OCI-LY7 (cell line): ENCODE data around the gene CASK. TPM values are rescaled to one million over a fixed set of nuclear protein-coding genes. Genes with fewer than 3 reads are reported as not detected.

Experiments used
- BruUV-seq: library from RNA; stranded (reverse); fragments of 400-500 nt; replicated peaks from 2 replicates; lab custom pipeline; 2021; lab: Mats Ljungman, UMichigan
- CTCF ChIA-PET: fragments of 300-600 bp; sonication (Branson Sonifier 250); formaldehyde crosslinking; loops from one replicate; lab custom pipeline; 2022; ENCODE audit warnings: antibody characterized with exemption; ENCODE audit not compliant: unreplicated experiment; lab: Charles Lee
- POLR2A ChIA-PET: fragments of 300-600 bp; sonication (Branson Sonifier 250); formaldehyde crosslinking; loops from one replicate; lab custom pipeline; 2022; ENCODE audit warnings: antibody characterized with exemption; lab: Charles Lee
- DNase-seq: peaks from one replicate; pipeline ENCODE4 v3.0.0-alpha.2; 2015; ENCODE audit warnings: low spot score
- H2AFZ ChIP-seq: fragments of 200-600 bp; sonication (generic), shearing (Covaris generic); 2 replicates; pipeline ENCODE4 v1.6.1; 2014; ENCODE audit warnings: mild to moderate bottlenecking, antibody characterized with exemption, low read length, moderate library complexity
- H3K27ac ChIP-seq: fragments of 200-600 bp; sonication (generic); 2 replicates; pipeline ENCODE4 v1.5.1; 2014; ENCODE audit warnings: mixed run types, low read depth, mild to moderate bottlenecking, moderate library complexity, low read length, inconsistent platforms; ENCODE audit not compliant: poor library complexity, severe bottlenecking
- H3K36me3 ChIP-seq: fragments of 200-600 bp; sonication (generic); 2 replicates; pipeline ENCODE4 v1.6.1; 2014; ENCODE audit warnings: mild to moderate bottlenecking, antibody characterized with exemption, low read length, moderate library complexity, mixed read lengths; ENCODE audit not compliant: insufficient read depth
- H3K4me1 ChIP-seq: fragments of 200-600 bp; sonication (generic); 2 replicates; pipeline ENCODE4 v1.5.1; 2014; ENCODE audit warnings: mild to moderate bottlenecking, low read length; ENCODE audit not compliant: insufficient read depth, poor library complexity, severe bottlenecking
- H3K4me2 ChIP-seq: fragments of 200-600 bp; sonication (generic); 2 replicates; pipeline ENCODE4 v1.6.1; 2014; ENCODE audit warnings: mild to moderate bottlenecking, low read length
- H3K4me3 ChIP-seq: fragments of 200-600 bp; sonication (generic); 2 replicates; pipeline ENCODE4 v1.5.1; 2014; ENCODE audit warnings: mild to moderate bottlenecking, low read depth, low read length; ENCODE audit not compliant: poor library complexity, severe bottlenecking
- H3K79me2 ChIP-seq: fragments of 200-600 bp; sonication (generic); 2 replicates; pipeline ENCODE4 v1.6.1; 2016; ENCODE audit warnings: low read depth, mild to moderate bottlenecking, low read length, moderate library complexity, mixed read lengths; ENCODE audit not compliant: insufficient read depth
- H3K9me2 ChIP-seq: fragments of 200-600 bp; sonication (generic); 2 replicates; pipeline ENCODE4 v1.6.1; 2016; ENCODE audit warnings: mild to moderate bottlenecking, low read length, mixed read lengths; ENCODE audit not compliant: insufficient read depth
- H3K9me3 ChIP-seq: fragments of 200-600 bp; sonication (generic); 2 replicates; pipeline ENCODE4 v1.6.1; 2014; ENCODE audit warnings: mild to moderate bottlenecking, mixed run types, low read length, mixed read lengths
- H4K20me1 ChIP-seq: fragments of 200-600 bp; sonication (generic); 2 replicates; pipeline ENCODE4 v1.6.1; 2014; ENCODE audit warnings: mild to moderate bottlenecking, antibody characterized with exemption, low read length, moderate library complexity, mixed read lengths; ENCODE audit not compliant: insufficient read depth
- CTCF ChIP-seq: fragments of 200-600 bp; sonication (generic); conservative IDR thresholded peaks from 2 replicates; pipeline ENCODE4 v1.5.1; 2014; ENCODE audit warnings: mild to moderate bottlenecking, antibody characterized with exemption, low read length, moderate library complexity, mixed read lengths
- EZH2phosphoT487 ChIP-seq: fragments of 200-600 bp; sonication (generic); IDR thresholded peaks from 2 replicates; pipeline ENCODE4 v1.6.1; 2018; ENCODE audit warnings: low read depth, borderline replicate concordance, mild to moderate bottlenecking, mixed run types, antibody characterized with exemption, low read length, moderate library complexity, mixed read lengths
- intact Hi-C: fragments of 100-400 bp; cut with micrococcal nuclease; formaldehyde crosslinking; loops from one replicate; pipeline ENCODE4 v1.10.0; 2022; ENCODE audit not compliant: unreplicated experiment
- total RNA-seq, 2 experiments: library from RNA; depleted of rRNA in 1 of 2; stranded (reverse); fragments of >200 nt in 1 of 2; shearing (Covaris generic) in 1 of 2; gene quantifications; 2 replicates each; pipeline ENCODE4 v1.2.3, GENCODE V29; 2014 to 2022

Gene CASK
- total RNA-seq, 2 experiments from 2014 or later = 18.6 to 29.4 TPM

- Histone ChIP-seq H4K20me1 (no peaks in the 10 kb centered on the region), H3K9me3 (no peaks in the 10 kb centered on the region), H2AFZ (peak overlapping the region; percentile 72; the same call in 1 of the 2 replicates), H3K79me2 (no peaks in the 10 kb centered on the region), H3K4me3 (no peak overlapping the region), H3K4me1 (peaks cover 6% of the 10 kb centered on the region), H3K27ac (no peak overlapping the region), H3K9me2 (no peaks in the 10 kb centered on the region), H3K4me2 (peak overlapping the region; percentile 41; the same call in 1 of the 2 replicates), H3K36me3 (no peaks in the 10 kb centered on the region)
- ChIA-PET CTCF (no interaction called here), POLR2A (interaction anchor here (0.6 kb wide), 1 partner anchor 89 kb away, joined by 3 read pairs; no protein-coding TSS in a partner anchor)
- intact Hi-C loops = no loop called here
- TF ChIP-seq EZH2phosphoT487 = no peak
- no peak for TF ChIP-seq CTCF
- no TSS peak for BruUV-seq
- no peak for DNase-seq
These were observed 432.9 kb downstream of the CASK start for GRCh38 chrX:41490446-41490845.

- H3K4me2 ChIP-seq = no peak overlapping the region
- BruUV-seq = no TSS peak
These were observed 441.1 kb downstream of the CASK start for GRCh38 chrX:41482154-41482850.

More at GRCh38 chrX:41482154-41482850, 441.1 kb downstream of the CASK start:
- TF ChIP-seq CTCF (no peak), EZH2phosphoT487 (no peak)
- no peaks in the 10 kb centered on the region for H3K9me3 ChIP-seq
- H2AFZ ChIP-seq = no peak overlapping the region
- no peaks in the 10 kb centered on the region for H3K79me2 ChIP-seq
- intact Hi-C loops = no loop called here
- no peaks in the 10 kb centered on the region for H3K4me1 ChIP-seq
- H3K36me3 ChIP-seq = no peaks in the 10 kb centered on the region
- CTCF ChIA-PET = no interaction called here
- H3K4me3 ChIP-seq = no peak overlapping the region
- H4K20me1 ChIP-seq = no peaks in the 10 kb centered on the region
- H3K27ac ChIP-seq = no peak overlapping the region
- DNase-seq = no peak
- POLR2A ChIA-PET = no interaction called here
- no peaks in the 10 kb centered on the region for H3K9me2 ChIP-seq
